Neural cell (in vitro differentiated cells): ENCODE data around the gene HDAC9. TPM values are rescaled to one million over a fixed set of nuclear protein-coding genes. Genes with fewer than 3 reads are reported as not detected.

Source experiments
- H2AFZ ChIP-seq: fragments of 200-600, 300-800 bp; sonication (generic), shearing (Covaris generic); 2 replicates; pipeline ENCODE4 v1.6.0; 2014; ENCODE audit warnings: low read depth, mild to moderate bottlenecking, antibody characterized with exemption, low read length, moderate library complexity
- H3F3A ChIP-seq: fragments of 200-600 bp; shearing (Covaris generic); 2 replicates; pipeline ENCODE4 v1.6.1; 2016; ENCODE audit warnings: mild to moderate bottlenecking, moderate library complexity, mixed read lengths, antibody characterized with exemption, low read length; ENCODE audit not compliant: insufficient read depth, poor library complexity, severe bottlenecking
- H3K27ac ChIP-seq: fragments of 200-600, 300-800 bp; sonication (generic), shearing (Covaris generic); 2 replicates; pipeline ENCODE4 v1.5.1; 2014; ENCODE audit warnings: mild to moderate bottlenecking, low read length, moderate library complexity
- H3K27me3 ChIP-seq: fragments of 300-800, 200-600 bp; sonication (generic), shearing (Covaris generic); 2 replicates; pipeline ENCODE4 v1.6.0; 2014; ENCODE audit warnings: mild to moderate bottlenecking, low read depth, low read length, moderate library complexity; ENCODE audit not compliant: insufficient read depth
- H3K36me3 ChIP-seq: fragments of 300-800, 200-600 bp; sonication (generic), shearing (Covaris generic); 2 replicates; pipeline ENCODE4 v1.5.1; 2014; ENCODE audit warnings: mild to moderate bottlenecking, antibody characterized with exemption, low read length, moderate library complexity; ENCODE audit not compliant: insufficient read depth
- H3K4me2 ChIP-seq: fragments of 300-800, 200-600 bp; sonication (generic), shearing (Covaris generic); 2 replicates; pipeline ENCODE4 v1.6.0; 2014; ENCODE audit warnings: mild to moderate bottlenecking, low read length
- H3K4me3 ChIP-seq: fragments of 300-800, 200-600 bp; sonication (generic), shearing (Covaris generic); 2 replicates; pipeline ENCODE4 v1.5.1; 2014; ENCODE audit warnings: mild to moderate bottlenecking, low read length, moderate library complexity
- H3K79me2 ChIP-seq: fragments of 200-600 bp; shearing (Covaris generic); replicated peaks from 2 replicates; pipeline ENCODE4 v1.6.0; 2014; ENCODE audit warnings: mild to moderate bottlenecking, low read length, moderate library complexity; ENCODE audit not compliant: insufficient read depth
- H3K9ac ChIP-seq: fragments of 300-800, 200-600 bp; sonication (generic), shearing (Covaris generic); 2 replicates; pipeline ENCODE4 v1.6.1; 2016; ENCODE audit warnings: mild to moderate bottlenecking, low read length, mixed read lengths
- H3K9me2 ChIP-seq: fragments of 200-600 bp; shearing (Covaris generic); 2 replicates; pipeline ENCODE4 v1.6.1; 2016; ENCODE audit warnings: mild to moderate bottlenecking, low read length, mixed read lengths; ENCODE audit not compliant: insufficient read depth
- H3K9me3 ChIP-seq: fragments of 200-600, 300-800 bp; sonication (generic), shearing (Covaris generic); 2 replicates; pipeline ENCODE4 v1.6.1; 2016; ENCODE audit warnings: mild to moderate bottlenecking, mixed run types, low read length, moderate library complexity, mixed read lengths
- H4K20me1 ChIP-seq: fragments of 200-600 bp; shearing (Covaris generic); 2 replicates; pipeline ENCODE4 v1.6.1; 2016; ENCODE audit warnings: mild to moderate bottlenecking, mixed run types; ENCODE audit not compliant: insufficient read depth
- EP300 ChIP-seq: fragments of 450-650 bp; conservative IDR thresholded peaks from 2 replicates; pipeline ENCODE4 v1.6.1; 2014; ENCODE audit warnings: antibody characterized with exemption, mild to moderate bottlenecking, moderate library complexity; ENCODE audit not compliant: poor library complexity, severe bottlenecking
- EZH2 ChIP-seq: fragments of 200-600, 300-800 bp; shearing (Covaris generic), sonication (generic); IDR thresholded peaks from 2 replicates; pipeline ENCODE4 v1.6.1; 2014; ENCODE audit warnings: antibody characterized with exemption, low read length, borderline replicate concordance, mild to moderate bottlenecking; ENCODE audit not compliant: insufficient read depth, poor library complexity, severe bottlenecking
- MXI1 ChIP-seq: fragments of 450-650 bp; conservative IDR thresholded peaks from 2 replicates; pipeline ENCODE4 v1.6.1; 2014; ENCODE audit warnings: antibody characterized with exemption, mild to moderate bottlenecking; ENCODE audit not compliant: poor library complexity, severe bottlenecking
- POLR2AphosphoS5 ChIP-seq: IDR thresholded peaks from 2 replicates; pipeline ENCODE4 v1.6.1; 2012
- RAD21 ChIP-seq: fragments of 450-650 bp; conservative IDR thresholded peaks from 2 replicates; pipeline ENCODE4 v1.6.1; 2014; ENCODE audit warnings: antibody characterized with exemption, mild to moderate bottlenecking, moderate library complexity
- SMC3 ChIP-seq: fragments of 450-650 bp; conservative IDR thresholded peaks from 2 replicates; pipeline ENCODE4 v1.6.1; 2014; ENCODE audit warnings: antibody characterized with exemption, mild to moderate bottlenecking, moderate library complexity; ENCODE audit not compliant: poor library complexity
- TAF1 ChIP-seq: IDR thresholded peaks from 2 replicates; pipeline ENCODE4 v1.6.1; 2012; ENCODE audit warnings: low read depth
- polyA plus RNA-seq: library from polyadenylated mRNA; depleted of rRNA; stranded (reverse); fragments of >200 nt; gene quantifications from 2 replicates; pipeline ENCODE4 v1.2.3, GENCODE V29; 2014
- TF ChIP-seq, protein P1 (sequence below): fragments of 450-650 bp; IDR thresholded peaks from 2 replicates; pipeline ENCODE4 v1.5.1; 2014; ENCODE audit warnings: antibody characterized with exemption, mild to moderate bottlenecking, moderate library complexity; ENCODE audit not compliant: poor library complexity, severe bottlenecking
- TF ChIP-seq, protein P2 (sequence below): IDR thresholded peaks from 2 replicates; pipeline ENCODE4 v1.6.1; 2012; ENCODE audit warnings: borderline replicate concordance

HDAC9 gene
- polyA plus RNA-seq, 1 donor from 2014 or later = 15.9 TPM

DNA sequence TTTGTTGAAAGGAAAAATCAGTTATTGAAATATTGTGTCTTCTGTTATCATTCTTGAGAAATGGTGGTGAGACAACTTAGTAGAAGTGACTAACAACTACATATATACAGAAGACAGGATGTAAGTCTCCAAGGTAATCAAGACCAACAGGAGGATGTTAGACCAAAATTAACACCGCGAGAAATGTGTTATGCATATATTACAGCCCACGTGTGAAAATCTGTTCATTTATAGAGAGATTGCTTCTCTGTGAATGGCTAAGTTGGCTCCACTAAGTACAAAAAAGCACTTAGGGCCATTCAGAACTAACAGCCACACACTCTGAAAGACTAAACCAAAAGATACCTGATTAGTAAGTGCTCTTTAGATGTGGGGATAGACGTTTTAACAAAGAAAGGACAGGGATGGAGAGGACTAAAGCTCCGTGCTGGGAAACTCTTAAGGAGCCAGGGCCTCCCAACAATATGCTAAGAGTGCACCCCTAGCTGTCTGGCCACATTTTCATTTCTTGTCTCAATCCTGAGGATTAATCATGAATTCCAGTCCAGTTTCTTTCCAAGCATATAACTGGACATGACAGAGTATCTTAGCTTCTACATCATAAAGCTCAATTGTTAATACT is 26.5 kb downstream of the HDAC9 start:
- no peak overlapping the region for H3K4me2 ChIP-seq
- no peaks in the 10 kb centered on the region for H3F3A ChIP-seq
- TF ChIP-seq SMC3 (no peak), EZH2 (no peak), RAD21 (no peak), POLR2AphosphoS5 (no peak), TAF1 (no peak), MXI1 (no peak)
- TF ChIP-seq, protein P1, sequence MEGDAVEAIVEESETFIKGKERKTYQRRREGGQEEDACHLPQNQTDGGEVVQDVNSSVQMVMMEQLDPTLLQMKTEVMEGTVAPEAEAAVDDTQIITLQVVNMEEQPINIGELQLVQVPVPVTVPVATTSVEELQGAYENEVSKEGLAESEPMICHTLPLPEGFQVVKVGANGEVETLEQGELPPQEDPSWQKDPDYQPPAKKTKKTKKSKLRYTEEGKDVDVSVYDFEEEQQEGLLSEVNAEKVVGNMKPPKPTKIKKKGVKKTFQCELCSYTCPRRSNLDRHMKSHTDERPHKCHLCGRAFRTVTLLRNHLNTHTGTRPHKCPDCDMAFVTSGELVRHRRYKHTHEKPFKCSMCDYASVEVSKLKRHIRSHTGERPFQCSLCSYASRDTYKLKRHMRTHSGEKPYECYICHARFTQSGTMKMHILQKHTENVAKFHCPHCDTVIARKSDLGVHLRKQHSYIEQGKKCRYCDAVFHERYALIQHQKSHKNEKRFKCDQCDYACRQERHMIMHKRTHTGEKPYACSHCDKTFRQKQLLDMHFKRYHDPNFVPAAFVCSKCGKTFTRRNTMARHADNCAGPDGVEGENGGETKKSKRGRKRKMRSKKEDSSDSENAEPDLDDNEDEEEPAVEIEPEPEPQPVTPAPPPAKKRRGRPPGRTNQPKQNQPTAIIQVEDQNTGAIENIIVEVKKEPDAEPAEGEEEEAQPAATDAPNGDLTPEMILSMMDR = no peak
- no peaks in the 10 kb centered on the region for H3K36me3 ChIP-seq
- H3K9me2 ChIP-seq = no peaks in the 10 kb centered on the region
- no peaks in the 10 kb centered on the region for H3K79me2 ChIP-seq
- no peak overlapping the region for H3K9ac ChIP-seq
- H3K27ac ChIP-seq = no peak overlapping the region
- no peaks in the 10 kb centered on the region for H4K20me1 ChIP-seq
- H3K4me3 ChIP-seq = no peak overlapping the region
- H3K9me3 ChIP-seq = no peaks in the 10 kb centered on the region
- H2AFZ ChIP-seq = no peak overlapping the region
- H3K27me3 ChIP-seq = no peaks in the 10 kb centered on the region

DNA sequence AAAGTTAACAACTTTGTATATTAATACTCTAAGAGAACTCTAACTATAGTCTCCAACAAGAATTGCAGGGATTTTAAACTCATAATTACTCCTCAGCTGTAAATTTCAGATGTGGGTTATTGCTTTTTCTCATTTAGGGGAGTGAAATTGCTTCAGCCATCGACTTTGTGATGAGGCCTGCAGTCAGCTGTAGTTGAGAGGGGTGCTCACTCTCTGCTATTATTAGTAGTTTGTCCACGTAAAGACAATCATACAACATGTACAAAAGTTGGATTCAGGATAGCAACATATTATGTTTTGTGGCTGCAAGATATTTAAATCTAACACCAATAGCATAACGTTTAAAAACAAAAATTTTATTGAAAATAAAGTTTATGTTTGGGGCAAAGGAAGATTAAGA is 28.7 kb downstream of the HDAC9 start:
- no peak overlapping the region for H3K9ac ChIP-seq

DNA sequence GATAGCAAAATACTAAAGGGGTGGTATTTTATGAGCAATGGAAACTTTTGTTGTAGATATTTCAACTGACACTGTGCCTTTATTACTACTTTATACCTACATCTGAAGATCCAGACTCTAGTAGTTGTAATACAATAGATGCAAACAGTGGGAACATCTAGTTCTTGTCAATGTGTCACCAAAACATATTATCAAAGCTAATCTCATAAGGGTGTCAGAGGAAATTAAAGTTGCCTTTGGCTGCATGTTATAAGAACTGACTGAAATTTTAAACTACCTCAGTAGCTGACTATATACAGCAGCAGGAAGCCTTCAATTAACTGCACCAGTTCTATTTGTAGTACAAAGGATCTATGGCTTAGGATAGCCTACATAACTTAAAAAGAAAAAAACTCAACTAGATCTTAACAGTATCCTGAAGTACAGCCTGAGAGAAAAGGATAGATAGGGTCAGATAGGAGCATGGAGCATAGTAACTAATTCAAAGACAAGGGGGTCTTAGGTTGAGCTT is 30.9 kb downstream of the HDAC9 start:
- Histone ChIP-seq H3K9ac (no peak overlapping the region), H2AFZ (no peak overlapping the region), H3K79me2 (no peaks in the 10 kb centered on the region), H3K36me3 (no peaks in the 10 kb centered on the region), H3K4me3 (no peak overlapping the region), H3K9me3 (no peaks in the 10 kb centered on the region), H3K9me2 (no peaks in the 10 kb centered on the region), H3K27me3 (no peaks in the 10 kb centered on the region), H3K27ac (no peak overlapping the region), H3F3A (no peaks in the 10 kb centered on the region), H4K20me1 (no peaks in the 10 kb centered on the region), H3K4me2 (no peak overlapping the region)
- TF ChIP-seq, protein P1 = no peak
- no peak for TF ChIP-seq MXI1
- TF ChIP-seq POLR2AphosphoS5 = no peak
- no peak for TF ChIP-seq SMC3
- no peak for TF ChIP-seq TAF1
- TF ChIP-seq, protein P2, sequence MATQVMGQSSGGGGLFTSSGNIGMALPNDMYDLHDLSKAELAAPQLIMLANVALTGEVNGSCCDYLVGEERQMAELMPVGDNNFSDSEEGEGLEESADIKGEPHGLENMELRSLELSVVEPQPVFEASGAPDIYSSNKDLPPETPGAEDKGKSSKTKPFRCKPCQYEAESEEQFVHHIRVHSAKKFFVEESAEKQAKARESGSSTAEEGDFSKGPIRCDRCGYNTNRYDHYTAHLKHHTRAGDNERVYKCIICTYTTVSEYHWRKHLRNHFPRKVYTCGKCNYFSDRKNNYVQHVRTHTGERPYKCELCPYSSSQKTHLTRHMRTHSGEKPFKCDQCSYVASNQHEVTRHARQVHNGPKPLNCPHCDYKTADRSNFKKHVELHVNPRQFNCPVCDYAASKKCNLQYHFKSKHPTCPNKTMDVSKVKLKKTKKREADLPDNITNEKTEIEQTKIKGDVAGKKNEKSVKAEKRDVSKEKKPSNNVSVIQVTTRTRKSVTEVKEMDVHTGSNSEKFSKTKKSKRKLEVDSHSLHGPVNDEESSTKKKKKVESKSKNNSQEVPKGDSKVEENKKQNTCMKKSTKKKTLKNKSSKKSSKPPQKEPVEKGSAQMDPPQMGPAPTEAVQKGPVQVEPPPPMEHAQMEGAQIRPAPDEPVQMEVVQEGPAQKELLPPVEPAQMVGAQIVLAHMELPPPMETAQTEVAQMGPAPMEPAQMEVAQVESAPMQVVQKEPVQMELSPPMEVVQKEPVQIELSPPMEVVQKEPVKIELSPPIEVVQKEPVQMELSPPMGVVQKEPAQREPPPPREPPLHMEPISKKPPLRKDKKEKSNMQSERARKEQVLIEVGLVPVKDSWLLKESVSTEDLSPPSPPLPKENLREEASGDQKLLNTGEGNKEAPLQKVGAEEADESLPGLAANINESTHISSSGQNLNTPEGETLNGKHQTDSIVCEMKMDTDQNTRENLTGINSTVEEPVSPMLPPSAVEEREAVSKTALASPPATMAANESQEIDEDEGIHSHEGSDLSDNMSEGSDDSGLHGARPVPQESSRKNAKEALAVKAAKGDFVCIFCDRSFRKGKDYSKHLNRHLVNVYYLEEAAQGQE = no peak
- TF ChIP-seq EP300 = no peak
- no peak for TF ChIP-seq RAD21
- TF ChIP-seq EZH2 = no peak

More for the DNA sequence above, 28.7 kb downstream of the HDAC9 start:
- no peak overlapping the region for H3K4me2 ChIP-seq
- H3F3A ChIP-seq = no peaks in the 10 kb centered on the region
- no peaks in the 10 kb centered on the region for H3K27me3 ChIP-seq
- H3K79me2 ChIP-seq = no peaks in the 10 kb centered on the region
- no peaks in the 10 kb centered on the region for H4K20me1 ChIP-seq
- no peak overlapping the region for H3K4me3 ChIP-seq
- no peak overlapping the region for H3K27ac ChIP-seq
- H2AFZ ChIP-seq = no peak overlapping the region
- H3K9me3 ChIP-seq = no peaks in the 10 kb centered on the region
- H3K9me2 ChIP-seq = no peaks in the 10 kb centered on the region
- no peaks in the 10 kb centered on the region for H3K36me3 ChIP-seq
- TF ChIP-seq EP300 = no peak
